Mesenchymal stem cell (in vitro differentiated cells and primary cell): Measurements from ENCODE around the gene LRRC17.

Source experiments
- DNase-seq: peaks from one replicate; pipeline ENCODE4 v3.0.0-alpha.2; 2013
- H2AFZ ChIP-seq: one replicate; pipeline ENCODE4 v1.6.1; 2013; ENCODE audit warnings: low read depth, mild to moderate bottlenecking, control low read depth, inconsistent platforms, low read length, moderate library complexity
- H2AK5ac ChIP-seq: 2 replicates; pipeline ENCODE4 v1.6.1; 2013; ENCODE audit warnings: low read length, moderate library complexity, mild to moderate bottlenecking, inconsistent platforms; ENCODE audit not compliant: severe bottlenecking
- H2BK120ac ChIP-seq: one replicate; pipeline ENCODE4 v1.6.1; 2013; ENCODE audit warnings: low read depth, mild to moderate bottlenecking, inconsistent platforms, low read length, moderate library complexity
- H2BK12ac ChIP-seq, 2 experiments: one replicate each; pipeline ENCODE4 v1.6.1; 2013; ENCODE audit warnings: inconsistent platforms in 2 of 2, low read length in 2 of 2, mild to moderate bottlenecking in 2 of 2, moderate library complexity in 2 of 2, control low read depth in 1 of 2
- H2BK15ac ChIP-seq: one replicate; pipeline ENCODE4 v1.6.1; 2013; ENCODE audit warnings: mild to moderate bottlenecking, low read depth, inconsistent platforms; ENCODE audit not compliant: poor library complexity, severe bottlenecking
- H2BK5ac ChIP-seq: 2 replicates; pipeline ENCODE4 v1.6.1; 2013; ENCODE audit warnings: low read depth, mild to moderate bottlenecking, low read length, control low read depth, inconsistent platforms; ENCODE audit not compliant: poor library complexity, severe bottlenecking
- H3K14ac ChIP-seq, 2 experiments: one replicate each; pipeline ENCODE4 v1.6.1; 2013; ENCODE audit warnings: inconsistent platforms in 2 of 2, low read length in 2 of 2, control low read depth in 1 of 2, mild to moderate bottlenecking in 1 of 2, moderate library complexity in 1 of 2
- H3K18ac ChIP-seq, 2 experiments: one replicate each; pipeline ENCODE4 v1.6.1; 2013; ENCODE audit warnings: inconsistent platforms in 2 of 2, low read length in 2 of 2, control low read depth in 1 of 2, low read depth in 1 of 2, mild to moderate bottlenecking in 1 of 2
- H3K23ac ChIP-seq, 2 experiments: one replicate each; pipeline ENCODE4 v1.6.1; 2013; ENCODE audit warnings: inconsistent platforms in 2 of 2, low read length in 2 of 2, mild to moderate bottlenecking in 2 of 2, moderate library complexity in 2 of 2, control low read depth in 1 of 2
- H3K27ac ChIP-seq: 2 replicates; pipeline ENCODE4 v1.5.1; 2013; ENCODE audit warnings: mild to moderate bottlenecking, moderate library complexity, low read length, control low read depth, inconsistent platforms; ENCODE audit not compliant: poor library complexity, severe bottlenecking
- H3K27me3 ChIP-seq, 2 experiments: 2 replicates each; pipeline versions ENCODE4 v1.6.1 to v1.7.0; 2013; ENCODE audit warnings: low read length in 2 of 2, mild to moderate bottlenecking in 2 of 2, moderate library complexity in 2 of 2, control low read depth in 1 of 2, inconsistent platforms in 1 of 2; ENCODE audit not compliant: control insufficient read depth in 1 of 2, insufficient read depth in 1 of 2
- H3K36me3 ChIP-seq, 2 experiments: 2 replicates each; pipeline versions ENCODE4 v1.6.1 to v1.7.0; 2013; ENCODE audit warnings: low read length in 2 of 2, control low read depth in 1 of 2, inconsistent platforms in 1 of 2, low read depth in 1 of 2, mild to moderate bottlenecking in 1 of 2; ENCODE audit not compliant: insufficient read depth in 2 of 2, control insufficient read depth in 1 of 2
- H3K4ac ChIP-seq, 2 experiments: one replicate each; pipeline ENCODE4 v1.6.1; 2013; ENCODE audit warnings: inconsistent platforms in 2 of 2, low read length in 2 of 2, mild to moderate bottlenecking in 2 of 2, moderate library complexity in 2 of 2, control low read depth in 1 of 2, low read depth in 1 of 2
- H3K4me1 ChIP-seq: 2 replicates; pipeline ENCODE4 v1.6.1; 2013; ENCODE audit warnings: low read depth, low read length, control low read depth; ENCODE audit not compliant: control insufficient read depth, insufficient read depth
- H3K4me2 ChIP-seq: 2 replicates; pipeline ENCODE4 v1.6.1; 2013; ENCODE audit warnings: low read length, mild to moderate bottlenecking, inconsistent platforms; ENCODE audit not compliant: poor library complexity, severe bottlenecking
- H3K4me3 ChIP-seq, 2 experiments: 2 replicates each; pipeline versions ENCODE4 v1.5.1 to v1.7.0; 2013; ENCODE audit warnings: low read length in 2 of 2, mild to moderate bottlenecking in 2 of 2, control low read depth in 1 of 2, low read depth in 1 of 2; ENCODE audit not compliant: insufficient read depth in 1 of 2
- H3K79me1 ChIP-seq: replicated peaks from 2 replicates; pipeline ENCODE4 v1.6.1; 2013; ENCODE audit warnings: mild to moderate bottlenecking, control low read depth, low read length, inconsistent platforms; ENCODE audit not compliant: poor library complexity, severe bottlenecking
- H3K9ac ChIP-seq: 2 replicates; pipeline ENCODE4 v1.7.0; 2013; ENCODE audit warnings: mild to moderate bottlenecking, low read length, moderate library complexity
- H3K9me3 ChIP-seq: 2 replicates; pipeline ENCODE4 v1.7.0; 2013; ENCODE audit warnings: mild to moderate bottlenecking, low read length; ENCODE audit not compliant: control insufficient read depth
- H4K8ac ChIP-seq: one replicate; pipeline ENCODE4 v1.6.1; 2013; ENCODE audit warnings: inconsistent platforms, mild to moderate bottlenecking, low read length, moderate library complexity
- H4K91ac ChIP-seq: one replicate; pipeline ENCODE4 v1.6.1; 2013; ENCODE audit warnings: mild to moderate bottlenecking, low read length, inconsistent platforms
- WGBS: methylation state at CpG from one replicate; pipeline ENCODE4 v1.1.7; 2013; ENCODE audit warnings: mixed read lengths; 5-methylcytosine and 5-hydroxymethylcytosine counted together

The LRRC17 gene

DNA sequence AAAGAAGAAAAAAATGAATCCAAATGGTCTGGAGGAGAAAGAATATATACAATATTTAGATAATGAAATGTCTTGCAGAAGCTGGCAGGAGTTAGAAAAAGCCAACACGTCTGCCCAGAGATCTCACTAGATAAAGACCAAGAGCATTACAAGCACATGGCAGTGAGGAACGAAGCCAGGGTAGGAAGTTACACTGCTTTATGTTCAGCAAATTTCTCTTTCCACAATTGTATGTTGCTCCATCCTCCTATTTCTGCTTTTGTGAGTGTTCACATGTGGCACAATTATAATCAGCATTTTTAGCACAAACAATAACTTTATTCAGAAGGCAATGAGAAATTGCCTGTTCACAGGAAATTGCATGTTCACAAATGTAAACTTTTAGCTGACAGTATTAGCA is 53.7 kb downstream of the LRRC17 start:
- no peaks in the 10 kb centered on the region for H3K4me1 ChIP-seq
- no peak overlapping the region for H3K23ac ChIP-seq
- H3K27ac ChIP-seq: no peak overlapping the region
- H2BK120ac ChIP-seq: no peak overlapping the region
- no peaks in the 10 kb centered on the region for H3K36me3 ChIP-seq
- no peak overlapping the region for H3K18ac ChIP-seq
- no peak overlapping the region for H3K14ac ChIP-seq
- H2AFZ ChIP-seq: no peak overlapping the region
- no peak overlapping the region for H3K4me3 ChIP-seq
- H2BK15ac ChIP-seq: no peak overlapping the region
- 86% methylated on average over 2 of the region's 2 CpGs for WGBS
- no peak overlapping the region for H3K4ac ChIP-seq
- no peak overlapping the region for H3K9ac ChIP-seq
- no peak overlapping the region for H3K4me2 ChIP-seq
- no peak overlapping the region for H2BK5ac ChIP-seq
- no peak for DNase-seq
- no peak overlapping the region for H4K91ac ChIP-seq
- H3K9me3 ChIP-seq: no peaks in the 10 kb centered on the region
- H2BK12ac ChIP-seq: no peak overlapping the region
- H3K79me1 ChIP-seq: no peaks in the 10 kb centered on the region
- H4K8ac ChIP-seq: no peak overlapping the region
- no peaks in the 10 kb centered on the region for H3K27me3 ChIP-seq
- H2AK5ac ChIP-seq: no peak overlapping the region

DNA sequence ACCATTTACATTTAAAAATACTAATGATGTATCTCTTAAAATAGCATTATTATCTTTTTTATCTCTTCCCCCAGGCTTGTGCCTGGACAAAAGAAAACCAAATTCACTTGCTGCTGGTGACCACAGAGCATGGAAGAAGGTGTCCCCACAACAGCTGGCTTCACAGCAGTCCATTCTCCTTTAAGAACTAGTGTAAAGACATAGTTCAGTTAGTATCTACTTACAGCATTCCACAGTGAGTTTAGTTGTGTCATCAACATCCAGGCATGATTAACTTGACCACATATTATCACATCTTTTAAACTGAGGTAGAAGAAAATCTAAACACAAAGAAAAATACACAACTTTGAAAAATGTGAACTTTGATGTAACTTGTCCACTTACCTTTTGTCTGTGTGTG is 55.0 kb downstream of the LRRC17 start:
- Histone ChIP-seq H3K79me1 (no peaks in the 10 kb centered on the region), H2AFZ (no peak overlapping the region), H2BK120ac (no peak overlapping the region), H2BK15ac (no peak overlapping the region), H3K27me3 (no peaks in the 10 kb centered on the region), H3K9me3 (no peaks in the 10 kb centered on the region), H3K36me3 (no peaks in the 10 kb centered on the region), H3K14ac (no peak overlapping the region), H4K8ac (no peak overlapping the region), H3K4ac (no peak overlapping the region), H3K4me1 (no peaks in the 10 kb centered on the region), H2BK12ac (no peak overlapping the region), H3K18ac (no peak overlapping the region), H3K9ac (no peak overlapping the region), H3K4me2 (no peak overlapping the region), H3K4me3 (no peak overlapping the region), H4K91ac (no peak overlapping the region), H2BK5ac (no peak overlapping the region), H2AK5ac (no peak overlapping the region), H3K27ac (no peak overlapping the region), H3K23ac (no peak overlapping the region)
- DNase-seq: peak; percentile 65

GRCh38 chr7:102973096-102973802 is 60.4 kb downstream of the LRRC17 start:
- peak overlapping the region; percentile 5 for H3K9ac ChIP-seq
- H2BK5ac ChIP-seq: no peak overlapping the region
- no peak overlapping the region for H3K27ac ChIP-seq
- no peaks in the 10 kb centered on the region for H3K79me1 ChIP-seq
- no peaks in the 10 kb centered on the region for H3K36me3 ChIP-seq
- no peaks in the 10 kb centered on the region for H3K4me1 ChIP-seq
- peak overlapping the region in 1 of 2 experiments; percentile 45 for H2BK12ac ChIP-seq
- no peak overlapping the region for H2AK5ac ChIP-seq
- peak overlapping the region; percentile 77 for H4K8ac ChIP-seq
- H3K4ac ChIP-seq: peak overlapping the region; percentile 41 to 49
- H2AFZ ChIP-seq: peak overlapping the region; percentile 57
- no peak overlapping the region for H3K4me3 ChIP-seq
- H3K23ac ChIP-seq: no peak overlapping the region
- peak; percentile 85 for DNase-seq
- 68% methylated on average over 23 of the region's 23 CpGs for WGBS
- no peak overlapping the region for H3K14ac ChIP-seq
- no peak overlapping the region for H3K4me2 ChIP-seq
- no peaks in the 10 kb centered on the region for H3K27me3 ChIP-seq
- peak overlapping the region; percentile 73 for H4K91ac ChIP-seq
- no peaks in the 10 kb centered on the region for H3K9me3 ChIP-seq
- H2BK120ac ChIP-seq: peak overlapping the region; percentile 65
- peak overlapping the region; percentile 12 for H2BK15ac ChIP-seq
- peak overlapping the region; percentile 72 to 80 for H3K18ac ChIP-seq

- WGBS: 95% methylated on average over 15 of the region's 15 CpGs
- no peak overlapping the region for H3K14ac ChIP-seq
- peak overlapping the region; percentile 28 for H4K91ac ChIP-seq
- no peak overlapping the region for H3K4ac ChIP-seq
- no peak overlapping the region for H2BK5ac ChIP-seq
- no peak for DNase-seq
- peak overlapping the region; percentile 29 for H2BK120ac ChIP-seq
- H2BK12ac ChIP-seq: peak overlapping the region in 1 of 2 experiments; percentile 76
- H3K27ac ChIP-seq: no peak overlapping the region
- no peak overlapping the region for H3K4me2 ChIP-seq
- no peak overlapping the region for H4K8ac ChIP-seq
- H3K36me3 ChIP-seq: no peaks in the 10 kb centered on the region
- H3K4me1 ChIP-seq: no peaks in the 10 kb centered on the region
- peak overlapping the region; percentile 50 to 61 for H3K18ac ChIP-seq
- H3K4me3 ChIP-seq: no peak overlapping the region
- no peaks in the 10 kb centered on the region for H3K9me3 ChIP-seq
- no peak overlapping the region for H2AK5ac ChIP-seq
- H3K9ac ChIP-seq: no peak overlapping the region
- no peaks in the 10 kb centered on the region for H3K27me3 ChIP-seq
- H2BK15ac ChIP-seq: no peak overlapping the region
- no peak overlapping the region for H3K23ac ChIP-seq
- no peak overlapping the region for H2AFZ ChIP-seq
- H3K79me1 ChIP-seq: no peaks in the 10 kb centered on the region
Observed at GRCh38 chr7:102974366-102975236, 61.8 kb downstream of the LRRC17 start.
